DOHH2 (cell line): Measurements from ENCODE around the gene IP6K1.

Source experiments
- H3F3A ChIP-seq: fragments of 200-600 bp; sonication (generic), shearing (Covaris generic); 2 replicates; pipeline ENCODE4 v1.6.0; 2016; ENCODE audit warnings: antibody characterized with exemption, mild to moderate bottlenecking; ENCODE audit not compliant: control insufficient read depth, insufficient read depth
- H3K27ac ChIP-seq: fragments of 200-600 bp; sonication (generic); 2 replicates; pipeline ENCODE4 v1.5.1; 2014; ENCODE audit warnings: low read depth, mild to moderate bottlenecking, low read length, moderate library complexity
- H3K27me3 ChIP-seq: fragments of 200-600 bp; sonication (generic); 2 replicates; pipeline ENCODE4 v1.6.1; 2014; ENCODE audit warnings: mild to moderate bottlenecking, low read length, mixed read lengths; ENCODE audit not compliant: control insufficient read depth
- H3K36me3 ChIP-seq: fragments of 200-600 bp; sonication (generic); 2 replicates; pipeline ENCODE4 v1.6.1; 2014; ENCODE audit warnings: mild to moderate bottlenecking, low read length, moderate library complexity, mixed read lengths; ENCODE audit not compliant: control insufficient read depth
- H3K4me1 ChIP-seq: fragments of 200-600 bp; sonication (generic); 2 replicates; pipeline ENCODE4 v1.6.1; 2014; ENCODE audit warnings: mild to moderate bottlenecking, low read length, mixed read lengths; ENCODE audit not compliant: control insufficient read depth
- H3K4me2 ChIP-seq: fragments of 200-600 bp; sonication (generic); 2 replicates; pipeline ENCODE4 v1.6.0; 2014; ENCODE audit warnings: mild to moderate bottlenecking, low read length, moderate library complexity
- H3K4me3 ChIP-seq: fragments of 200-600 bp; sonication (generic); 2 replicates; pipeline ENCODE4 v1.5.1; 2014; ENCODE audit warnings: mild to moderate bottlenecking, low read length, mixed read lengths
- H3K79me2 ChIP-seq: fragments of 200-600 bp; sonication (generic); 2 replicates; pipeline ENCODE4 v1.6.1; 2014; ENCODE audit warnings: mild to moderate bottlenecking, low read length, mixed read lengths; ENCODE audit not compliant: control insufficient read depth
- H3K9me2 ChIP-seq: fragments of 200-600 bp; sonication (generic); replicated peaks from 2 replicates; pipeline ENCODE4 v1.6.1; 2014; ENCODE audit warnings: mild to moderate bottlenecking, low read length, mixed read lengths; ENCODE audit not compliant: control insufficient read depth
- H3K9me3 ChIP-seq: fragments of 200-600 bp; sonication (generic); 2 replicates; pipeline ENCODE4 v1.6.1; 2014; ENCODE audit warnings: antibody characterized with exemption, low read length, mixed read lengths; ENCODE audit not compliant: control insufficient read depth, insufficient read depth
- H4K20me1 ChIP-seq: fragments of 200-600 bp; sonication (generic); 2 replicates; pipeline ENCODE4 v1.6.0; 2014; ENCODE audit warnings: low read depth, mild to moderate bottlenecking, antibody characterized with exemption, low read length, moderate library complexity; ENCODE audit not compliant: control insufficient read depth, insufficient read depth
- CTCF ChIP-seq: fragments of 200-600 bp; sonication (generic); IDR thresholded peaks from one replicate; pipeline ENCODE4 v1.5.1; 2014; ENCODE audit warnings: antibody characterized with exemption, mild to moderate bottlenecking, low read depth, low read length; ENCODE audit not compliant: poor library complexity, severe bottlenecking
- EZH2phosphoT487 ChIP-seq: fragments of 200-600 bp; sonication (generic); IDR thresholded peaks from 2 replicates; pipeline ENCODE4 v1.6.1; 2017; ENCODE audit warnings: borderline replicate concordance, mild to moderate bottlenecking, antibody characterized with exemption, low read length, moderate library complexity, mixed read lengths

IP6K1 gene

GRCh38 chr3:49712631-49713317 lies 73.6 kb downstream of the IP6K1 start:
- H3K4me1 ChIP-seq: no peaks in the 10 kb centered on the region
- no peaks in the 10 kb centered on the region for H3K79me2 ChIP-seq
- H3F3A ChIP-seq: no peaks in the 10 kb centered on the region
- no peaks in the 10 kb centered on the region for H4K20me1 ChIP-seq
- H3K27me3 ChIP-seq: no peaks in the 10 kb centered on the region
- H3K36me3 ChIP-seq: 0 out of 2 replicates have a peak, but pooled peaks cover 4% of the 10 kb centered on the region
- H3K4me2 ChIP-seq: no peak overlapping the region
- H3K4me3 ChIP-seq: no peak overlapping the region
- TF ChIP-seq EZH2phosphoT487: no peak
- no peak for TF ChIP-seq CTCF
- H3K9me3 ChIP-seq: no peaks in the 10 kb centered on the region
- H3K27ac ChIP-seq: no peak overlapping the region
- H3K9me2 ChIP-seq: no peaks in the 10 kb centered on the region

DNA sequence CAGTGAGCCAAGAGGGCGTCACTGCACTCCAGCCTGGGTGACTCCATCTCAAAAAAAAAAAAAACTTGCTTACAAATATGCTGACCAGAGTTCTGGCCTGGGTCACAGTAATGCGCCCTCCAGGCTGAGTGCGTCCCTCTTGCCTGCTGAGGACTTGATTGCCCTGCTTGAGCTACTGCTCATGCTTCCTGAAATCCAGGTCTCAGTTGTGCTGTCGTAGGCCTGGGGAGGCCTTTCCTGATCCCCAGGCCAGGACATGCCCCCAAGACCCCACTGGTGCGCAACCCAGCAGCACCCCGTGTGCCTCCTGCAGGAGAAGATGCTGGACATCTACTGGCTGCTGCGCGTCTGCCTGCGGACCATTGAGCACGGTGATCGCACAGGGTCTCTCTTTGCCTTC lies 74.2 kb downstream of the IP6K1 start:
- Histone ChIP-seq H3K79me2 (no peaks in the 10 kb centered on the region), H3K27me3 (no peaks in the 10 kb centered on the region), H4K20me1 (no peaks in the 10 kb centered on the region), H3K9me2 (no peaks in the 10 kb centered on the region), H3F3A (no peaks in the 10 kb centered on the region), H3K4me3 (no peak overlapping the region), H3K36me3 (0 out of 2 replicates have a peak, but pooled peaks cover 4% of the 10 kb centered on the region), H3K4me2 (no peak overlapping the region), H3K9me3 (no peaks in the 10 kb centered on the region), H3K4me1 (no peaks in the 10 kb centered on the region), H3K27ac (no peak overlapping the region)
- no peak for TF ChIP-seq EZH2phosphoT487
- no peak for TF ChIP-seq CTCF

- no peak overlapping the region for H3K27ac ChIP-seq
- H3K36me3 ChIP-seq: no peaks in the 10 kb centered on the region
- H3K4me3 ChIP-seq: no peak overlapping the region
- H3K4me1 ChIP-seq: no peaks in the 10 kb centered on the region
- H3K9me2 ChIP-seq: no peaks in the 10 kb centered on the region
- no peak overlapping the region for H3K4me2 ChIP-seq
- no peaks in the 10 kb centered on the region for H3K27me3 ChIP-seq
- no peaks in the 10 kb centered on the region for H3K79me2 ChIP-seq
- H3K9me3 ChIP-seq: no peaks in the 10 kb centered on the region
- no peaks in the 10 kb centered on the region for H4K20me1 ChIP-seq
- H3F3A ChIP-seq: no peaks in the 10 kb centered on the region
- TF ChIP-seq EZH2phosphoT487: no peak
- no peak for TF ChIP-seq CTCF
Measured at GRCh38 chr3:49711489-49711888, 74.9 kb downstream of the IP6K1 start.
